Nephron (organoid): ENCODE data around the gene SLC37A3.

ENCODE experiments used
- H3K27ac Mint-ChIP-seq, 3 experiments: 2 replicates each; pipeline ENCODE4 v1.8.0; 2020; ENCODE audit warnings: mixed read lengths in 3 of 3, mild to moderate bottlenecking in 2 of 3, moderate library complexity in 1 of 3
- H3K27me3 Mint-ChIP-seq: 2 replicates; pipeline ENCODE4 v1.8.0; 2021; ENCODE audit warnings: low read depth, mild to moderate bottlenecking, moderate library complexity, mixed read lengths
- H3K36me3 Mint-ChIP-seq: 2 replicates; pipeline ENCODE4 v1.8.0; 2020; ENCODE audit warnings: low read depth, mixed read lengths
- H3K4me1 Mint-ChIP-seq: 2 replicates; pipeline ENCODE4 v1.8.0; 2020; ENCODE audit warnings: mixed read lengths
- H3K4me3 Mint-ChIP-seq, 3 experiments: 2 replicates each; pipeline ENCODE4 v1.8.0; 2020; ENCODE audit warnings: mild to moderate bottlenecking in 3 of 3, mixed read lengths in 3 of 3, moderate library complexity in 2 of 3
- H3K9me3 Mint-ChIP-seq: 2 replicates; pipeline ENCODE4 v1.8.0; 2020; ENCODE audit warnings: mixed read lengths
- CTCF ChIP-seq, 3 experiments: fragments of 200-600 bp; sonication (generic); IDR thresholded peaks; one replicate each; pipeline ENCODE4 v1.5.0; 2021; ENCODE audit warnings: antibody characterized with exemption in 3 of 3; ENCODE audit not compliant: unreplicated experiment in 3 of 3

Gene SLC37A3

GRCh38 chr7:140393756-140394306, 4.5 kb downstream of the SLC37A3 start:
- H3K9me3 Mint-ChIP-seq = no peaks in the 10 kb centered on the region
- H3K36me3 Mint-ChIP-seq = peaks cover 5% of the 10 kb centered on the region
- peaks cover 12% of the 10 kb centered on the region for H3K4me1 Mint-ChIP-seq
- no peaks in the 10 kb centered on the region for H3K27me3 Mint-ChIP-seq
- H3K27ac Mint-ChIP-seq = no peak overlapping the region
- no peak overlapping the region for H3K4me3 Mint-ChIP-seq
- no peak for TF ChIP-seq CTCF (IDR thresholded peaks at IDR 0.05; ENCODE audit: unreplicated experiment in 3 of 3)

- Mint-ChIP-seq H3K27me3 (no peaks in the 10 kb centered on the region), H3K27ac (no peak overlapping the region), H3K4me3 (no peak overlapping the region), H3K9me3 (no peaks in the 10 kb centered on the region), H3K36me3 (peaks cover 5% of the 10 kb centered on the region), H3K4me1 (peaks cover 6% of the 10 kb centered on the region)
- TF ChIP-seq CTCF (IDR thresholded peaks at IDR 0.05; ENCODE audit: unreplicated experiment in 3 of 3) = no peak
Observed at GRCh38 chr7:140391634-140392033, 6.7 kb downstream of the SLC37A3 start.

- TF ChIP-seq CTCF (IDR thresholded peaks at IDR 0.05; ENCODE audit: unreplicated experiment in 3 of 3) = no peak
- no peaks in the 10 kb centered on the region for H3K36me3 Mint-ChIP-seq
- H3K27ac Mint-ChIP-seq = no peak overlapping the region
- H3K4me3 Mint-ChIP-seq = no peak overlapping the region
- H3K9me3 Mint-ChIP-seq = no peaks in the 10 kb centered on the region
- no peaks in the 10 kb centered on the region for H3K4me1 Mint-ChIP-seq
- no peaks in the 10 kb centered on the region for H3K27me3 Mint-ChIP-seq
Observed at GRCh38 chr7:140390466-140391190, 7.7 kb downstream of the SLC37A3 start.

- H3K4me1 Mint-ChIP-seq = no peaks in the 10 kb centered on the region
- peaks cover 3% of the 10 kb centered on the region for H3K36me3 Mint-ChIP-seq
- H3K27me3 Mint-ChIP-seq = no peaks in the 10 kb centered on the region
- TF ChIP-seq CTCF (IDR thresholded peaks at IDR 0.05; ENCODE audit: unreplicated experiment in 3 of 3) = no peak
- H3K4me3 Mint-ChIP-seq = no peak overlapping the region
- H3K27ac Mint-ChIP-seq = no peak overlapping the region
- H3K9me3 Mint-ChIP-seq = no peaks in the 10 kb centered on the region
Observed at GRCh38 chr7:140390034-140390433, 8.3 kb downstream of the SLC37A3 start.

GRCh38 chr7:140389445-140389844, 8.9 kb downstream of the SLC37A3 start:
- H3K9me3 Mint-ChIP-seq = no peaks in the 10 kb centered on the region
- no peak overlapping the region for H3K4me3 Mint-ChIP-seq
- peaks cover 3% of the 10 kb centered on the region for H3K36me3 Mint-ChIP-seq
- TF ChIP-seq CTCF (IDR thresholded peaks at IDR 0.05; ENCODE audit: unreplicated experiment in 3 of 3) = no peak
- H3K27me3 Mint-ChIP-seq = no peaks in the 10 kb centered on the region
- no peak overlapping the region for H3K27ac Mint-ChIP-seq
- no peaks in the 10 kb centered on the region for H3K4me1 Mint-ChIP-seq
